ENCODE data around the gene ATG101.

- peak; percentile 100 for TF ChIP-seq CTCF (conservative IDR thresholded peaks at IDR 0.05; ENCODE audit: low read length)
- TF ChIP-seq EZH2phosphoT487 (IDR thresholded peaks at IDR 0.05; ENCODE audit: borderline replicate concordance): no peak
These were observed 13.3 kb downstream of the ATG101 start for GRCh38 chr12:52082988-52083637.

Data from Loucy (cell line).